HUES48 (cell line): ENCODE results near the gene JUN.
A peak's percentile ranks its signal among the peaks of the same experiment; 100 is the strongest.

Experiments
- H3K27ac ChIP-seq: one replicate; pipeline ENCODE4 v1.7.0; 2013; ENCODE audit warnings: low read depth, low read length, inconsistent platforms
- H3K27me3 ChIP-seq: 2 replicates; pipeline ENCODE4 v1.6.1; 2013; ENCODE audit warnings: mild to moderate bottlenecking, low read length; ENCODE audit not compliant: control insufficient read depth, insufficient read depth
- H3K36me3 ChIP-seq: 2 replicates; pipeline ENCODE4 v1.6.1; 2013; ENCODE audit warnings: low read length; ENCODE audit not compliant: control insufficient read depth, insufficient read depth
- H3K4me1 ChIP-seq: 2 replicates; pipeline ENCODE4 v1.6.1; 2013; ENCODE audit warnings: mild to moderate bottlenecking, low read length; ENCODE audit not compliant: control insufficient read depth, insufficient read depth
- H3K4me3 ChIP-seq: 2 replicates; pipeline ENCODE4 v1.5.1; 2013; ENCODE audit warnings: mild to moderate bottlenecking, low read depth, low read length
- H3K9ac ChIP-seq: 2 replicates; pipeline ENCODE4 v1.6.1; 2013; ENCODE audit warnings: mild to moderate bottlenecking, low read depth, low read length, moderate library complexity
- H3K9me3 ChIP-seq: 2 replicates; pipeline ENCODE4 v1.6.1; 2013; ENCODE audit warnings: low read length; ENCODE audit not compliant: control insufficient read depth, insufficient read depth

JUN gene

GRCh38 chr1:58816072-58816746 lies 32.4 kb upstream of the JUN start:
- Histone ChIP-seq H3K9ac (peak overlapping the region; percentile 45; the same call in 1 of the 2 replicates), H3K36me3 (no peaks in the 10 kb centered on the region), H3K27ac (peak overlapping the region; percentile 82), H3K9me3 (no peaks in the 10 kb centered on the region), H3K27me3 (peaks cover 37% of the 10 kb centered on the region), H3K4me3 (peak overlapping the region; percentile 64), H3K4me1 (peaks cover 16% of the 10 kb centered on the region)

- peak overlapping the region; percentile 82 for H3K27ac ChIP-seq
- peak overlapping the region; percentile 64 for H3K4me3 ChIP-seq
- peaks cover 37% of the 10 kb centered on the region for H3K27me3 ChIP-seq
- H3K9me3 ChIP-seq: no peaks in the 10 kb centered on the region
- H3K4me1 ChIP-seq: peaks cover 16% of the 10 kb centered on the region
- no peaks in the 10 kb centered on the region for H3K36me3 ChIP-seq
- no peak overlapping the region for H3K9ac ChIP-seq
Observed at GRCh38 chr1:58815686-58816071, 31.8 kb upstream of the JUN start.

GRCh38 chr1:58815069-58815685 lies 31.3 kb upstream of the JUN start:
- Histone ChIP-seq H3K4me3 (peak overlapping the region; percentile 64), H3K27ac (peak overlapping the region; percentile 82), H3K27me3 (peaks cover 37% of the 10 kb centered on the region), H3K36me3 (no peaks in the 10 kb centered on the region), H3K4me1 (peaks cover 16% of the 10 kb centered on the region), H3K9ac (no peak overlapping the region; the same call in 1 of the 2 replicates), H3K9me3 (no peaks in the 10 kb centered on the region)

- Histone ChIP-seq H3K27me3 (peaks cover 37% of the 10 kb centered on the region), H3K9me3 (no peaks in the 10 kb centered on the region), H3K4me3 (peak overlapping the region; percentile 64), H3K4me1 (peaks cover 16% of the 10 kb centered on the region), H3K9ac (no peak overlapping the region; the same call in 1 of the 2 replicates), H3K36me3 (no peaks in the 10 kb centered on the region), H3K27ac (peak overlapping the region; percentile 82)
Observed at GRCh38 chr1:58814251-58815068, 30.6 kb upstream of the JUN start.

- H3K4me3 ChIP-seq: no peak overlapping the region
- H3K27ac ChIP-seq: no peak overlapping the region
- H3K4me1 ChIP-seq: peaks cover 16% of the 10 kb centered on the region
Observed at GRCh38 chr1:58813801-58814200, 30.0 kb upstream of the JUN start.

GRCh38 chr1:58813361-58813760 lies 29.5 kb upstream of the JUN start:
- Histone ChIP-seq H3K36me3 (no peaks in the 10 kb centered on the region), H3K9me3 (no peaks in the 10 kb centered on the region), H3K4me1 (peaks cover 16% of the 10 kb centered on the region), H3K4me3 (no peak overlapping the region), H3K27me3 (peaks cover 37% of the 10 kb centered on the region), H3K27ac (no peak overlapping the region), H3K9ac (no peak overlapping the region)

More at GRCh38 chr1:58813801-58814200, 30.0 kb upstream of the JUN start:
- no peak overlapping the region for H3K9ac ChIP-seq
- no peaks in the 10 kb centered on the region for H3K9me3 ChIP-seq
- peaks cover 37% of the 10 kb centered on the region for H3K27me3 ChIP-seq
- no peaks in the 10 kb centered on the region for H3K36me3 ChIP-seq

- H3K36me3 ChIP-seq: no peaks in the 10 kb centered on the region
- peaks cover 16% of the 10 kb centered on the region for H3K4me1 ChIP-seq
- no peak overlapping the region for H3K27ac ChIP-seq
- no peak overlapping the region for H3K9ac ChIP-seq
- no peaks in the 10 kb centered on the region for H3K9me3 ChIP-seq
- H3K27me3 ChIP-seq: peaks cover 37% of the 10 kb centered on the region
- no peak overlapping the region for H3K4me3 ChIP-seq
Observed at GRCh38 chr1:58812926-58813325, 29.1 kb upstream of the JUN start.

GRCh38 chr1:58812468-58812867 lies 28.6 kb upstream of the JUN start:
- Histone ChIP-seq H3K27me3 (peaks cover 37% of the 10 kb centered on the region), H3K9me3 (no peaks in the 10 kb centered on the region), H3K27ac (no peak overlapping the region), H3K4me1 (peaks cover 16% of the 10 kb centered on the region), H3K9ac (no peak overlapping the region), H3K36me3 (no peaks in the 10 kb centered on the region), H3K4me3 (no peak overlapping the region)

- Histone ChIP-seq H3K4me1 (peaks cover 12% of the 10 kb centered on the region), H3K27me3 (peaks cover 30% of the 10 kb centered on the region), H3K36me3 (no peaks in the 10 kb centered on the region), H3K9me3 (no peaks in the 10 kb centered on the region), H3K27ac (no peak overlapping the region), H3K9ac (no peak overlapping the region), H3K4me3 (no peak overlapping the region)
Observed at GRCh38 chr1:58811303-58811702, 27.5 kb upstream of the JUN start.

GRCh38 chr1:58809325-58810010 lies 25.6 kb upstream of the JUN start:
- H3K27ac ChIP-seq: no peak overlapping the region
- H3K9me3 ChIP-seq: no peaks in the 10 kb centered on the region
- no peak overlapping the region for H3K4me3 ChIP-seq
- no peak overlapping the region for H3K9ac ChIP-seq
- H3K36me3 ChIP-seq: no peaks in the 10 kb centered on the region
- H3K4me1 ChIP-seq: peaks cover 6% of the 10 kb centered on the region
- H3K27me3 ChIP-seq: peaks cover 14% of the 10 kb centered on the region
